GM18909 (cell line): Measurements from ENCODE around the gene LDB3.
"Not testable (repeated sequence)": the region's sequence is repeated elsewhere in the genome, so short reads cannot be mapped to it uniquely, and the experiment has no call there.

Experiments used
- ATAC-seq: cut with Tn5 transposase; IDR thresholded peaks from one replicate; pipeline ENCODE4 v1.9.1; 2021; ENCODE audit warnings: mild to moderate bottlenecking; ENCODE audit not compliant: unreplicated experiment, poor library complexity

The LDB3 gene

GRCh38 chr10:86668297-86669165, at the start of gene LDB3:
Gene LDB3, plus strand, starts transcription at chr10:86668511. Its CDS starts 181 bp downstream, at chr10:86668692.
- ATAC-seq: peak; percentile 67

GRCh38 chr10:86628311-86628710, 40.0 kb upstream of the LDB3 start:
- ATAC-seq: no peak

- no peak for ATAC-seq
Observed at GRCh38 chr10:86630079-86630478, 38.2 kb upstream of the LDB3 start.

- no peak for ATAC-seq
Observed at GRCh38 chr10:86632009-86632800, 36.1 kb upstream of the LDB3 start.

GRCh38 chr10:86632951-86633350, 35.4 kb upstream of the LDB3 start:
- no peak for ATAC-seq

- no peak for ATAC-seq
Observed at GRCh38 chr10:86635402-86635801, 32.9 kb upstream of the LDB3 start.

GRCh38 chr10:86636311-86636710, 32.0 kb upstream of the LDB3 start:
- ATAC-seq: no peak

GRCh38 chr10:86642021-86642420, 26.3 kb upstream of the LDB3 start:
- no peak for ATAC-seq

- ATAC-seq: no peak
Observed at GRCh38 chr10:86642499-86642898, 25.8 kb upstream of the LDB3 start.

- peak; percentile 59 for ATAC-seq
Observed at GRCh38 chr10:86644152-86644793, 24.0 kb upstream of the LDB3 start.

- peak; percentile 33 for ATAC-seq
Observed at GRCh38 chr10:86644794-86645445, 23.4 kb upstream of the LDB3 start.

GRCh38 chr10:86645621-86646165, 22.6 kb upstream of the LDB3 start:
- not testable (repeated sequence) for ATAC-seq

- no peak for ATAC-seq
Observed at GRCh38 chr10:86646532-86646931, 21.8 kb upstream of the LDB3 start.

GRCh38 chr10:86646933-86647332, 21.4 kb upstream of the LDB3 start:
- no peak for ATAC-seq

- ATAC-seq: no peak
Observed at GRCh38 chr10:86647773-86648703, 20.3 kb upstream of the LDB3 start.

GRCh38 chr10:86648704-86649427, 19.4 kb upstream of the LDB3 start:
- no peak for ATAC-seq

- ATAC-seq: no peak
Observed at GRCh38 chr10:86649471-86650150, 18.7 kb upstream of the LDB3 start.

- no peak for ATAC-seq
Observed at GRCh38 chr10:86650151-86650550, 18.2 kb upstream of the LDB3 start.
